Adrenal gland (tissue), 5 donors: ENCODE measurements around the gene MEIS1.

Experiments used
- CTCF ChIP-seq, 6 experiments: fragments of 450-650 bp in 4 of 6; fragments of 200-600 bp in 2 of 6; sonication (generic) in 1 of 6; IDR thresholded peaks; 1 replicate in 5 of 6; 2 replicates in 1 of 6; pipeline versions ENCODE4 v1.5.1 to v1.8.0; 2016 to 2021; ENCODE audit warnings: antibody characterized with exemption in 6 of 6, mild to moderate bottlenecking in 2 of 6, moderate library complexity in 1 of 6
- POLR2A ChIP-seq, 2 donors: fragments of 450-650 bp; IDR thresholded peaks; one replicate each; pipeline ENCODE4 v1.6.1; 2017; ENCODE audit warnings: antibody characterized with exemption in 2 of 2, mild to moderate bottlenecking in 2 of 2, moderate library complexity in 1 of 2
- donor health status: DM: no; HTN: no; CAD: no.

- TF ChIP-seq CTCF (IDR thresholded peaks at IDR 0.05), result peak in 2 of 6 experiments; percentile 9 to 13
- TF ChIP-seq POLR2A (IDR thresholded peaks at IDR 0.05), result peak in 1 of 2 donors; percentile 49
Measured at GRCh38 chr2:66432801-66433694, 1.9 kb upstream of the MEIS1 start.
